Dermis microvascular lymphatic vessel endothelial cell (primary cell): ENCODE measurements around the gene RIN3. TPM values are rescaled to one million over a fixed set of nuclear protein-coding genes. Genes with fewer than 3 reads are reported as not detected.

Source experiments
- DNase-seq, 2 donors: peaks; one replicate each; pipeline versions ENCODE4 v3.0.0 to v3.0.0-alpha.2; 2010; ENCODE audit warnings: low read depth in 2 of 2
- total RNA-seq: library from RNA; depleted of rRNA; stranded (reverse); fragments of >200 nt; gene quantifications from 2 replicates; pipeline ENCODE4 v1.2.1, GENCODE V29; 2014

The RIN3 gene
- total RNA-seq, 1 donor from 2014 or later, result 4.1 TPM

DNA sequence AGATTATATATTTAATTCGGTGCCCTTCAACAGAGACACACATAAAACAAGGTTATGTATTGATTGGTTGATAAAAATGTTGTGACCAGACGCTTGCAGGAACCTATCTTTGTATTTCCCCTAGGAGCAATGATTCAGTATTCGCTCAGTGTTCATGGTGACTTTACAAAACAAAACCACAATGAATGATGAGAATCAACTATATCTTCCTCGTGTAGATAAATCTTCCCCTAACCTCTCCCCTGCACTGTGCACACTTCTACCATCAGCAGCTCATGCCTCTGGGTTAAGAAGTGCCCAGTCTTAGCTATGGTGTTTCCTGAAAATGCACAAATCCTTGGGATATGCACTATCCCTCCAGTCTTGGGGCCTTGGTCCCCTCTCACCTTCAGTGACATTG, 16.3 kb downstream of the RIN3 start:
- no peak for DNase-seq

DNA sequence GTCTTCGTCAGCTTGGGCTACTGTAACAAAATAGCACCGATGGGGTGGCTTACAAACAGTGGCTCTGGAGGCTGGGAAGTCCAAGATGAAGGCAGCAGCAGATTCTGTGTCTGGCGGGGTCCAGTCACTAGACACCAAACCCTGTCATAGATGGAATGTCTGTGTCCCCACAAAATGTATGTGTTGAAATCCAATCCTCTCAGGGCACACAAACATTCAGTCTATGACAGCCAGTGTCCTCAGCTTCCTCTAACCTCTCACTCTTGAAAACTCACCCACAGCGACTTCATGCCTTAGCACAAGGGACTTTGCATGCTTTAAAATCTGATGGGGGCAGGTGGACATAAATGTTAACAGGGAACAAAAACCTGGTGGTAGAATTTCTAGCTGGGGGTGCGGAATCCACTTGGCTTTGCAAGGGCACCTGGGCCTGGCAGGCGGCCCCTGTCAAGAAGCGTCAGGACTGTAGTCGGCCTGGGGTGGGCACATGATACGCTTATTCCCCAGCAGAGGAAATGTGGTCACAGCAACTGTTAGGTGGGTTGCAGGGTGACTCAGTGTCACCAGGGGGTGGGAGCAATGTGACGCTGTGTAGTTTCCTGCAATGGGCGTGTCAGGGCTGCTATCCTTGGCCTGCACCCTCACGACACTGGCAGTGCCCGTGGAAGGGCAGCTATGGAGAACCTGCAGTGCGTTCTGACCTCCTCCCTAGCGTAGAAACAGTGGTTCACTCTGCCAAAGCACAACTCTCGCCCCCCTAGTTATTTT, 17.7 kb downstream of the RIN3 start:
- DNase-seq, result peak; percentile 52 to 65

DNA sequence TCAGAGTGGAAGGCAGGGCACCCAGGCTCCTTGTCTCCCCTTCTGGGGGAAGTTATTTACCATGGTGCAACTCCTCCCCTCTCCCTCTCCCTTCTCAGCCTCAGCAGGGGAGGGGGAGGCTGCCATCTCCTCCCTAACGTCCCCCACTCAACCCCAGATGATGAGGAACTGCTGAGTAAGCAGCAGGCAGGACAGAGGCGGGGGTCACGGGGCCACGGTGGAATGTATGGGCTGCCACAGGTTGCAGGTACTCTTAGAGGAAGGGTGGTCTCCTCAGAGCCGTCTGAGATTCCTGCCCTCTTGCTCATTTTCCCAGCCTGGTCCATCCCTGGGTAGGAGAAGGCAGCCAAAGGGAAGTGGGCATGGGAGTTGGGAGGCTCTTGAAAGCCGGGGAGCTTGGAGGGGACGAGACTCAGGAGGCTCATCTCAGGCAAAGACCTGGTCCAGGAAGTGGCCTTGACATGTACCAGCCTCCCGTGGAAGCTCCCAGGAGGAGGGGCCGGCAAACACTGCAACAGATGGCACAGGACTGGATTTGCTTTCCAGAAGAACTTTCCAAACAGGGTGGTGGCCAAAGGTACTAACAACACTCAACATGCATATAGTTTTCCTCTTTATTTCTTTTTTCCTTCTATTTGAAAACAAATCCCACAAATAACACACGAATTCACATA, 19.0 kb downstream of the RIN3 start:
- DNase-seq, result no peak

DNA sequence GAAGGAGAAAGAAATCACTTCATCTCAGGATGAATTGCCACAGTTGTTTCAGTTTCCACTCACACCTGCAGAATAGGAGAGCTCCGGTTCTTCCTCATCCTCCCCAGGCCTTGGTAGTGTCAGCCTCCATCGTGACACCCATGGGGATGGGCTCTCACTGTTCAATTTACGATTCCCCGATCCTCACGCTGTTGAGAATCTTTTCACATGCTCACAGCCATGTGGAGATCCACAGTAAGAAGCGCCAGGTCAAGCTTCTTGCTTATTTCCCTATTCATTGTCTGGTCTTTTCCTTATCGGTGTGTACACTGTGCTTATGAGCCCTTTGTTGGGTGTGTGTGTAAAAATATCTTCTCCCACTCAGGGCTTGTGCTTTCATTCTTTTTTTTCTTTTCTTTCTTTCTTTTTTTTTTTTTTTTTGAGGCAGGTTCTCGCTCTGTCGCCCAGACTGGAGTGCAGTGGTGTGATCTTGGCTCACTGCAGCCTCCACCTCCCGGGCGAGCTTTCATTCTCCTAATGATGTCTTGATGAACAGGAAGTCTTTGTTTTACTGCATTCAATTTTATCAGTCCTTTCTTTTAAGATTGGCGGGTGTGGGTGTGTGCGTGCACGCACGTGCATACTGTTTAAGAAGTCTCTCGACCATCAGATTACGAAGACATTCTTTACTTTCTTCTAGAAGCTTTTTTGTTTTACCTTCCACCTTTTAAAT, 21.5 kb downstream of the RIN3 start:
- no peak for DNase-seq

DNA sequence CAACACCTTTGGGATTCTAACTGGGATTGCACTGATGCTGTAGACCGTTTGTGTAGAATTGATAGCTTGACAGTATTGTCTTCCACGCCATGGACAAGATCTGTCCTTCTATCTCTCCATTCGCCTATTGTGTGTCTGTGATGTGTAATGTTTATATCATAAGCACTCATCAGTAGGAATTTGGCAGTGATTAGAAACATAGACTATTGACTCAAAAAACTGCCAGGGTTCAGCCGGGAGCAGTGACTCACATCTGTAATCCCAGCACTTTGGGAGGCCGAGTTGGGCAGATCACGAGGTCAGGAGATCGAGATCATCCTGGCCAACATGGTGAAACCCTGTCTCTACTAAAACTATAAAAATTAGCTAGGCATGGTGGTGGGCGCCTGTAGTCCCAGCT, 22.6 kb downstream of the RIN3 start:
- peak; percentile 60 to 70 for DNase-seq

DNA sequence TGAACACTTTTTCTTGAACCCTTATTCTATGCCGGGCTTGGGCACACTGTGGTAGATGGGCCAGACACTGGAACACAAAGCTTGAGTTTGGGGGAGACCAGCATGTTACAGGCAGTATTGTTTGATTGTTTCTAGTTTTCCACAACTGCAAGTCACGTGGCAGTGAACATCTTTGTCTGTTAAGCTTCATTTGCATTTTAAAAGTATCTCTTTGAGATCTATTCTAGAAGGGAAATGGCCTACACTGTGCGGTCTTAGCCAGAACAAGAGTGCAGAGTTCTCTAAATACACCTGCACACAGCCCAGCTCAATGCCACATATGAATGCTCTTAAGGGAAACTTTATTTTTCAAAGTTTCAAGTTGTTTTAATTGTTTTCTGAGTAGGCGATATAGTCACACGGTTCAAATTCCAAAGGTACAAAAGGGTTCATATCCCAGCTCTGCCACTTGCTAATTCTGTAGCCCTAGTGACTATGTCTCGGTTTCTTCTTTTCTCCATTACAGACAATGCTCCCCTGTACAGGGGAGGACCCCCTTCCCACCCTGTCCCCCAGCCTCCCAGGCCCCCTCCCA, 24.9 kb downstream of the RIN3 start:
- no peak for DNase-seq

DNA sequence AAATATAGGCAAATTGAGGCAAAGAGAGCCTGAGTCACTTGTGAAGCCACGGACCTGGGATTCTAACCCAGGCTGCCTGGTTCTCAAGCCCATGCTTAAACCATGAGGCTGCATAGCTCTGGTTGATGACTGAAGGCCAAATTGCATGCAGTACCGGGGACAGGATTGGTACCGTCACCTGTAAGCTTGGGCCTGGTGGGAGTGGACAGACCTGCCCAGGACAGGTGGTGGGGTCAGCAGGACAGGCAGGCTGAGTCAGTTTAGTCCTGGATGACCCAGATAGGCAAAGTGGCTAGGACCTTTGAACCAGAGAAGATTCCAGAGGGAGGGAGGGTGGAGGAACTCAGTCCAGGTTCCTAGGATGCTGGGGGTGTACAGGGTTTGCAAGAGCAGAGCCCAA, 25.8 kb downstream of the RIN3 start:
- DNase-seq, result no peak

DNA sequence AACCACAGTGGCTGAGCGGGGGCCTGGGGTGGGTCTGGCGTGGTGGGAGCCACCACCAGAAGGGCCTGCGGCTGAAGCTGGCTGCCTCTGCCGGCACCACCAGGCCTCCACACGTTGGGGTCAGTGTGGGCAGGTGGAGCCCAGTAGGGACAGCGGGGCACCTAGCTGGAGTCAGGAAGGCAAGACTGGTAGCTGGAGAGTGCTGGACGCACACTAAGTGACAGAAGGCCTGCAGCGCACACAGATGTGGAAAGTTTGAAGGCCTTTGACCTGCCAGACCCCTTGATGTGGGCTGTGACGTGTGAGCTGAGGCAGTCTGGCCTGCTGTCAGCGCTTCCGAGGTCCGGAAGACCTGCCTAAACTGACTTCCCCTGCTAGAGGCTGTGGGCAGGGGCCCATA, 26.3 kb downstream of the RIN3 start:
- DNase-seq, result peak; percentile 52 to 57

DNA sequence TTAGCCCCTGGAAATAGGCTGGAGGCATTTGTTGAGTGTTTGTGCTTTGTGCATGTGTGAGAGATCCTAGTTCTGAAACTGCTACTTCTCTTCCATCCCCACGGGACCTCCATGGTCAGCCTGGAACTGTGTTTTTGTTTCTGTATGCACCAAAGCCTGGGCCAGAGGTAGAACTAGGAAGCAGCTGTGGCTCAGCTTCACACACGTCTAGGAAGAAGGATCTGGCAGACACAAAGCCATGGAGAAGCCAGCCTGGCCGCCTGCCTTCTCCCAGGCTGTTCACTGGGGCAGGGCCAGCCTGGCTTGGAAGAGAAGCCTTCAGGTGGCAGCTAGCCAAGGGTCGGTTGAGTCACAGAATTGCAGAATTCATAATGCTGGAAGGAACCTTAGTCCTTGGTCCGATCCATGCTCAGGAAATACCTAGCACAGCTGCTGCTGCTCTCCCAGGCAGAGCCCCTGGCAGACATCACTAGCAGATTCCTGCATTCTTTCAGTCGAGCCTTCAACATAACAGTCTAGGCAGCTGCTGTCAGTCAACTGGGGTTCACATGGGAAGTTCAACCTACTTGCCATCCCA, 27.0 kb downstream of the RIN3 start:
- DNase-seq, result peak; percentile 80 to 99

DNA sequence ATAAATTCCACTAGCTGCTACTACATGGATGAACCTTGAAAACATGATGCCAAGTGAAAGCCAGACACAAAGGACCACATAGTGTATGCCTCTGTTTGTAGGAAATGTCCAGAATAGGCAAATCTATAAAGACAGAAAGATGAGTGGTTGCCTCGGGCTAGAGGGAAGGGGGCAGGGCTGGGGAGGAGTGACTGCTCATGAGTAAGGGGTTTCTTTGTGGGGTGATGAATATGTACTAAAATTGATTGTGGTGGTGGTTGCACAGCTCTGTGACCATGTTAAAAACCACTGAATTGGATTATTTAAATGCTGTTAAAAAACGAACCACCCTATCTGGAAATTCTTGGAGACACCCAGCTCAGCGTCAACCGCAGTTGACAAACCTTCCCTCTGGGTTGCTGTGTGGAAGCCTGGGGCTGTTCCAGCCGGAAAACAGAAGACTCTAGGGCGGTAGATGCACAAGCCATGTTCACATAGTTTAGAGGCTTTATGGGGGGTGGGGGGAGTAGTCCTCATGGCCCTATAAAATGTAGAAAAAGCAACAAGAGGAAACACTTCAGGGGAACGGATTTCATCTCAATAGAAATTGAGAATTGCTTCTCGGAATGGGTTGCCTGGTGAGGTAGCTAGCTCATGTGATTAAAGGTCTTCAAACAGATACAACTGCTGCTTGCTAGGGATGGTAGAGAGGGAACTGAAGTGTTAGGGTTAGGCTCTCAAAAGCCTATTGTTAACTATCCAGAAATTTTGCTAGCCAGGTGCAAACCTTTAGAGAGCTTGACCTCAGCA, 29.4 kb downstream of the RIN3 start:
- no peak for DNase-seq

DNA sequence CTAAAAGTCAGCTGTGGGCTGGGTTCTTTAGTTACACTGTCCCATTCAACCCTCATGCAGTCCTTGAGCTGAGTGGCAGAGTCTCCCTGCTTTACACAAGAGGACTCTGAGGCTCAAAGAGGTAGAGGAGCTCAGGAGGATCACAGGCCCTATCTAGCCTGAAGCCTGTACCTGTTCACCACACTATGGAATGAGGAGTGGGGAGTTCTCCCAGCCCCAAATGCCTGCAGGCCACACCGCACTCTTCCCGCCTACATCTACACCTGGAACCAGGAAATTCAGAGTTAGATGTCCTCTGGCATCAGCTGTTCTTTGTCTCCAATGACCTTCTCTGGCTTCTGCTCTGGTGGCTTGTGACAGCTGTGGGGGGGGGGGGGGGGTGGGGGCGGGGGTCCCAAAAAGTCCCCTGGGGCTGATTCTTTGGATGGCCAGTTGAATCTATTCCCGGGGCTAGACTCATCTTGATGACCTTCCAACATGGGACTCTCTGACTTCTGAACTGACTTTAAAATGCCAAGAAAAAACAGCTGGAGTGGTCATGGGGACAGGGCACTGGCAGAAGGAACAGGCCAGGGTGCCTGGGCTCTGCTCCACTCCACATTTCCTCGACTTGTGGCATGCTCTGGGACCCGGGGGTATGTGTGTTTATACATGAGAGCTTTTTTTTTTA, 30.6 kb downstream of the RIN3 start:
- no peak for DNase-seq

DNA sequence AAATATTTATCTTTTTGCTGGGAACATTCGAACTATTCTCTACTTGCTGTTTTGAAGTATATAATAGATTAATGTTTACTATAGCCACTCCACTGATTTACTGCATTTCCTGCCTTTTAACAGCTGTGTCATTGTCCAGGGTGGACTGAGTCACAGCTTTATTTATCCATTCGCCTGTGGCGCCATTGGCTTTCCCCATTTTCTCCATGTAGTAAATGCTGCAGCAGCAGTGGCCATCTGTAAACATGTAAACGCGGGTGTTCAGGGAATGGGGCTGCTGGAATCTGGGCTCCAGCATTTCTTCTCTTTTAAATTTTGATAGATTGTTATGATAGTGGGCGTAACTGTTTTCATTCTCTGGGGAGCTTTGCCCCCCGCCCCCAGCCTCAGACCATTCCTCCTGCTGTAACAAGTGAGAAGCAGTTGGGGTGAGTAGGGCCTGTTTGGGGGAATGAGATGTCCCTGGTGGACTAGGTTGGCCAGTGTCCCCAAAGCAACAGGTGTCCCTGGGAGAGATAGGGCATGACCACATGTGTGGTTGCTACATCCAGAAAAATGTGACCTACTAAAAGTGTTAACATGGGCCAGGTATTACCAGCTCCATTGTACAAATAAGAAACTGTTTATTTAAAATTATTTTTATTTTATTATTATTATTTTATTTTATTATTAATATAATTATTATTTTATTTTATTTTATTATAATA, 32.9 kb downstream of the RIN3 start:
- DNase-seq, result peak in 1 of 2 donors; percentile 79

DNA sequence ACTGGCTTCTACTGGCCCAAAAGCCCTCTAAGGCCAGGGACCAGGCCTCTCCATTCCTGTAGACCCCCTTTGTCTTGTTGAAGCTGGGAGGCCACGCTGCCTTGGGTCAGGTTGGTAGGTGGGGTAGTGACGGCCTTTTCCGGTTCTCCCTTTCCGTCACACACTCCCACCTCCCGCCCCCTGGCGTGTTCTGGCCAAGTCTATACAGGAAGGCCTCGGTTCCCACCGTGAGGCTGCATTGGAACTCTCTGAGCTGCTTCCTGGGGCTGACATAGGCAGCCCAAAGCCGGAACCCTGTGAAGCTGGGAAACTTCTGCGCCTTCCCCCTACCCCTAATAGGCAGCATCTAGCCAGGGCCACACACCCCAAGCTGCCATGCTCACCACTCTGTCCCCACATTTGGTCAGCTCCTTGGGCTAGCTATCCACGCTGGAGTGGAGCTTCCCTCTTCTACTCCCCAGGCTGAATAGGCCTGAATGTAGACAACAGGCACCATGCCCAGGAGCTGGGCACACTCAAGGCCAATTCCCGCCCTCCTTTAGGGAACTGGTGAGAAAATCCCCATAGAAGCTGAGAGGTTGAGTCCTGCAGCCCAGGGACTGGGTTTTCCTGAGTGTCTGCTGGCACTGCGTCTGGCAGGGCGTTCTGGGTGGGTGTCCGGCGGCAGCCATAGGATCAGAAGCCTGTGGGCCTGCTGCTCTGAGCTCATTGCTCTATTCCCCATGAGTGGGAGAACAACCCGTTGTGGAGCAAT, 35.7 kb downstream of the RIN3 start:
- peak; percentile 87 to 90 for DNase-seq

DNA sequence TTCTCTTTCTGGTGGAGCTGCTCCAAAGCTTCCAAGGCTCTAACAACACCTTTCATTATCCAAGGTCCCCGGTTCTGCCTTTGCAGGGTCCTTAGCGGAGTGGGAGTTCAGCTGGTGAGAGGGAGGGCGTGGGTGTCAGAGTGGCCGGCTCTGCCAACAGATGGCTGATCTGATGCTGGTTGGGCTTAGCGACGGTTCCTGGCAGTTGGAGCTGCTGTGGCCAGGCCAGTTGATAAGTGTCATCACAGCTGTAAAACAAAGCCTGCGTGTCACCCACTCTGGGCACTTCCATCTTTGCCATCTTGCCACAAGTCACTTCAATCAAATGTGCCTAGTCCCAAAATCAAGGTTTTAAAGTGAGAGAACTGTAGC, 36.3 kb downstream of the RIN3 start:
- peak; percentile 57 for DNase-seq

DNA sequence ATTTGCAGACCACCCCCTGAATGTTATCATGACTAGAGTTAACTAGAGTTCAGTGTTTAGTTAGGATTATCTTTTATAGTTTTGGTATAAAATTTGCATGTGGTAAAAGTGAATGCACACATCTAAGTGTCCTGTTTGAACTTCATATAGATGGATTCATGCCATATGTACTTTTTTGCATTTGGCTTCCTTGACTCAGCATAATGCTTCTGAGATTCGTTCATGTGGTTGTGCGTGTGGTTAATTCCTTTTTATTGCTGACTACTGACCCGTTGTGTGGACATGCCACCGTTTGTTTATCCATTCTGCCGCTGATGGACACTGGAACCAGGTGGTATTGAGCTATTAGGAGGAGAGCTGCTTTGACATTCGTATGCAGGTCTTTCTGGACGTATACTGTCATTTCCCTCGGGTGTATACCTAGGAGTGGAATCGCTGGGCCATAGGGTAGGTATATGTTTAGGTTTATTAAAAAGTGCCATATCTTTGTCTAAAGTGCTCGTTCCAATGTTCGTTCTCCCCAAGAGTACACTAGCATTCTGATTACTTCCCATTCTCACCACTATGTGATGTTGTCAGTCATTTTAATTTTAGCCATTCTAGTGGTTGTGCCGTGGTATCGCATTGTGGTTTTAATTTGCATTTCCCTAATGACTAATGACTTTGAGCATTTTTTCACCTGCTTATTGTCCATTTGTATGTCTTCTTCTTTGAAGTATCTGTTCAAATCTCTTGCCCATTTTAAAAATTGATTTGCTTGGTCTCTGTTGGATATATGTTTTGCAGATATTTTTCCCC, 37.7 kb downstream of the RIN3 start:
- no peak for DNase-seq

DNA sequence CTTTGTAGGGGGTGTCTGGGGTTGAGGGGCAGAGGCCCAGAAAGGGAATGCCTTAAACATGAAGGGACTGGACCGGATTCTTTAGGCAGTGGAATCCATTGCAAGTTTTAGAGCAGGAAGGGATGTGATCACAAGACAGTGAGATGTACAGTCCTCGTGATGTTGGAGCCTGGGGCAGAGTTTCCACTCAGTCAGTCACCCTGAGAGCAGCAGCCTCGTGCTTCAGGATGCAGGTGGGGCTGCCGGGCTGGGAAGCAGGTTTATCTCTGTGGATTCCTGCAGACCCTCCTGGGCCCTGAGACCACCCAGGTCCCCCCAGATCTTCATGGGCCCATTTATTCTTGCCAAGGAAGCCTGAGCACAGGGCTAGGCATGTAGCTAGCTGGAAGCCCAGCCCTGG, 38.5 kb downstream of the RIN3 start:
- no peak for DNase-seq

DNA sequence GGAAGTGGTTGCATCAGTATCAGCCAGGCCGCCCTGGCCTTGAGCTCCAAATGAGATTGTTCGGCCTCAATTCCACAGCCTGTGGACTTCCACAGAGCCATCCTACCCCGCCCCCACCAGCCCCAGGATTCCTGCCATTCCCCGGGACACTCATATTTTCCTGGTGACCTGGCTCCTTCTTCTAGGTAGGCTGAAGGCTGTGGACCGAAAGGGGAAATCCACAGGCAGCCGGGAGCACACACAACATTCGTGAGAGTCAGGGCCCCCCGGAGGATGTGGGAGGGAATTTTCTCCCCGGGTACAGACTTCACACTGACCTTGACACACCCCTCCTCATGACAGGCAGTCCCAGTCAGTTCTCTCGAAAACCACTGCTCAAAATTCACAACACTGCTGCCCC, 39.9 kb downstream of the RIN3 start:
- DNase-seq, result peak in 1 of 2 donors; percentile 45

DNA sequence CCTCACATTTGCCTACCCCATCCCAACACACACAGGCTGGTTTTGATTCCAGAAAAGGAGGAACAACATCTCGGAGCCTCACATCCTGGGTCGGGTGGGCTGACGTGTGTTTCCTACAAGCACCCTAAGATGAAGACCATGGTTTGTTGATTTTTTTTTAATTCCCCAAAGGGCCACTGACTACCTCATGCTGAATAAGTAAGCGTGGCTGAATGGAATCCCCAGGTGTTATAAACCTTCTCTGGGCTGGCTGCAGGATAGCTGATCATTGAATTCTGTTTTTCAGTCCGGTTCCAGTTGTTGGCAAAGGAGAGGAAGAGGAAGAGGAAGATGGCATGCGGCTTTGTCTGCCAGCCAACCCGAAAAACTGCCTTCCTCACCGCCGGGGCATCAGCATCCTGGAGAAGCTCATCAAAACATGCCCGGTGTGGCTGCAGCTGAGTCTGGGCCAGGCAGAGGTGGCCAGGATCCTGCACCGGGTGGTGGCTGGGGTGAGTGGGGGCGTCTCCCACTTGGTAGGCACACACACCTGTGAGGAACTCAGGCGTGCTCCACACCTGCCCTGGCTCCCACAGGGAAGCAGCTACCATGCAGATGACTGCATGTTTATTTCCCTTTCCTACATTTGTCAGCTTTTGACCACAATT, 42.0 kb downstream of the RIN3 start:
- DNase-seq, result no peak
